ENCODE measurements around the gene WSB1. TPM values are rescaled to one million over a fixed set of nuclear protein-coding genes. Genes with fewer than 3 reads are reported as not detected.

Gene WSB1
- total and polyA plus RNA-seq, 2 of the 8 experiments (the other 6 are each of a cell fraction or from before 2014, with no cell fraction given): 113 to 140 TPM

DNA sequence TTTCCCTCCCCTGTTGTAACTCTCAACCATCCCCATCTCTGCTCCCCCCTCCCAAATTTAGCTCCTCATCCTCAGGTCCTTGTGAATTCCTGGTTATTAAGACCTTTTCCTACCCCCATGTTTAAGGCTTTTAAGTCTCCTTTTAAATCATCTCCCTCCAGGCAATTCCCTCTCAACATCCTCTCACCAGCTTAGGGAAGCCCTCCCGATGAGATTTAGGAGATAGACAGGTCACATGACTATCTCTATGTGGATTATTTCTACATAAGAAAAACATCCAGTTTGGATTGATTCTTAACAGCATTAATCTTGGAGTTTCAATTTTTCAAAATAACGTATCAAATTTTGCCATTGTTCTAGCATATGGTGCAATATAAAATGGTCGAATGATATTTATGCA is 12.5 kb upstream of the WSB1 start:
- H3K23me2 ChIP-seq (ENCODE audit: low read depth, low read length): peaks cover 3% of the 10 kb centered on the region; the same call in 1 of the 2 replicates
- H3K4ac ChIP-seq (replicated peaks; ENCODE audit: insufficient read length, low read depth, low read length): no peak overlapping the region
- H2AFZ ChIP-seq (ENCODE audit: low read length): no peak overlapping the region; the same call in 1 of the 2 replicates
- no peaks in the 10 kb centered on the region for H3K79me1 ChIP-seq (ENCODE audit: low read depth, low read length)
- H3K56ac ChIP-seq (replicated peaks; ENCODE audit: insufficient read length, low read depth, low read length): no peak overlapping the region
- no peak overlapping the region for H4K5ac ChIP-seq (ENCODE audit: insufficient read length, low read depth, low read length)
- H3K9me3 ChIP-seq (ENCODE audit: insufficient read depth in 2 of 2, low read depth in 1 of 2, low read length in 1 of 2): no peaks in the 10 kb centered on the region
- H2BK15ac ChIP-seq (ENCODE audit: low read length): no peak overlapping the region
- no peak overlapping the region for H3K4me2 ChIP-seq (ENCODE audit: insufficient read depth in 1 of 2, low read depth in 2 of 2, low read length in 2 of 2)
- no peak overlapping the region for H4K8ac ChIP-seq (ENCODE audit: extremely low read depth, insufficient read depth, low read length)
- no peak overlapping the region for H3K23ac ChIP-seq (ENCODE audit: insufficient read length)
- H3K79me2 ChIP-seq (ENCODE audit: control insufficient read depth in 1 of 2, insufficient read depth in 2 of 2, low read length in 2 of 2): no peaks in the 10 kb centered on the region
- no peak overlapping the region for H4K91ac ChIP-seq (replicated peaks; ENCODE audit: insufficient read length, low read length)
- H2BK120ac ChIP-seq (replicated peaks; ENCODE audit: low read depth, low read length): no peak overlapping the region
- no peak overlapping the region for H3K14ac ChIP-seq (ENCODE audit: insufficient read length)
- POLR2A ChIA-PET (ENCODE audit: partially characterized antibody): interaction anchor here (1.0 to 5.7 kb wide), 2 partner anchors 11 to 64 kb away, joined by 3 to 46 read pairs; partner anchors contain the start of gene WSB1
- WGBS, 2 experiments (ENCODE audit: extremely low coverage in 1 of 2, insufficient coverage in 1 of 2, insufficient read length in 1 of 2, insufficient replicate concordance in 2 of 2, low coverage in 1 of 2, low lambda C conversion rate in 2 of 2, missing lambda C conversion rate in 1 of 2): 79% methylated on average over 3 of the region's 3 CpGs; no CpG with 5 or more reads in 1 of the 2 experiments
- H3K4me3 ChIP-seq (ENCODE audit: extremely low read depth in 1 of 4, insufficient read depth in 2 of 4, low read depth in 3 of 4, low read length in 4 of 4): no peak overlapping the region
- no peak overlapping the region for H2BK5ac ChIP-seq (ENCODE audit: low read depth, low read length)
- CTCF ChIA-PET (ENCODE audit: partially characterized antibody): interaction anchor here (0.7 to 1.2 kb wide), 4 partner anchors 12 to 1240 kb away, joined by 3 to 4 read pairs (median 3); no protein-coding TSS in a partner anchor
- H3K27me3 ChIP-seq (replicated peaks in 1 of 4; ENCODE audit: control insufficient read depth in 3 of 4, extremely low read depth in 1 of 4, insufficient read depth in 3 of 4, low read length in 3 of 4): no peaks in the 10 kb centered on the region; a peak in 1 of 7 replicates
- no peak overlapping the region for H2BK12ac ChIP-seq (ENCODE audit: low read depth, low read length)
- H3K4me1 ChIP-seq (replicated peaks in 1 of 4; ENCODE audit: control insufficient read depth in 3 of 4, insufficient read depth in 4 of 4, low read length in 3 of 4): peaks cover 0 to 4% (median 2%) of the 10 kb centered on the region in 4 experiments; a peak in 3 of 7 replicates
- FAIRE-seq: no peak
- no peak overlapping the region for H2BK20ac ChIP-seq (ENCODE audit: low read length)
- H3K9ac ChIP-seq (replicated peaks in 1 of 4; ENCODE audit: extremely low read depth in 1 of 4, low read depth in 3 of 4, low read length in 3 of 4): no peak overlapping the region
- DNase-seq (ENCODE audit: low read depth in 1 of 2, low spot score in 2 of 2): no peak
- no peaks in the 10 kb centered on the region for H3K36me3 ChIP-seq (ENCODE audit: control insufficient read depth in 2 of 4, insufficient read depth in 4 of 4, low read length in 3 of 4)
- no peaks in the 10 kb centered on the region for H4K20me1 ChIP-seq (replicated peaks in 1 of 2; ENCODE audit: control insufficient read depth in 1 of 2, insufficient read depth in 2 of 2, low read length in 2 of 2)
- no peak overlapping the region for H3K27ac ChIP-seq (ENCODE audit: low read depth, low read length)
- no peak overlapping the region for H3K18ac ChIP-seq (ENCODE audit: extremely low read depth, low read length)
- H2AK5ac ChIP-seq (ENCODE audit: low read depth, low read length): no peak overlapping the region
- TF ChIP-seq POLR2AphosphoS5 (IDR thresholded peaks at IDR 0.05; ENCODE audit: low read depth, low read length) (no peak), RBBP5 (IDR thresholded peaks at IDR 0.05; ENCODE audit: borderline replicate concordance, low read depth, low read length) (no peak), HDAC2 (IDR thresholded peaks at IDR 0.05; ENCODE audit: borderline replicate concordance in 1 of 2, low read depth in 2 of 2, low read length in 2 of 2) (no peak)

Data from H1 (cell line).